ENCODE measurements around the gene TSC1. TPM values are rescaled to one million over a fixed set of nuclear protein-coding genes. Genes with fewer than 3 reads are reported as not detected.

The TSC1 gene
- total RNA-seq, 2 experiments from 2014 or later: 50.0 to 51.9 TPM

DNA sequence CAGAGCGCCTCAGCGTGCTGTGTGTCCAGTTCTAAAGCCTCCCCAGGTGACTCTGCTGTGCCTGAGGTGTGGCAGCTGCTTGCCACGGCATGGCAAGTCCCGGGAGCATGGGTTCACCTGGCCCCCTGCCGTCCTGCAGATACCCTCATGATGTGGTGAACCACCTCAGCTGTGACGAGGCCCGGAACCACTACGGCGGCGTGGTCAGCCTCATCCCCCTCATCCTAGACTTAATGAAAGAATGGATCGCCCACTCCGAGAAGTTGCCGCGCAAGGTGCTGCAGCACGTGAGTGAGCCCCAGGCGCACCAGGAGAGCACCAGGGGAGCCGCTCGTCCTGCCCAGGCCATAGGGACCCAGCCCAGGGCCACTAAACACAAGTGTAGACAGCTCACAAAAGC is 56.3 kb downstream of the TSC1 start:
- peaks cover 4% of the 10 kb centered on the region for H3K4me1 Mint-ChIP-seq (ENCODE audit: low read depth)
- H3K9me3 ChIP-seq (ENCODE audit: control insufficient read depth in 1 of 2, insufficient read depth in 1 of 2, low read length in 2 of 2): no peaks in the 10 kb centered on the region
- no peak overlapping the region for H3K4me3 ChIP-seq (ENCODE audit: low read length)
- no peaks in the 10 kb centered on the region for H3K27me3 Mint-ChIP-seq
- DNase-seq (no peak), ATAC-seq (ENCODE audit: poor library complexity) (no peak)
- POLR2A ChIA-PET: no interaction called here
- H3K4me1 ChIP-seq (ENCODE audit: insufficient read depth, low read length): peaks cover 9% of the 10 kb centered on the region
- TF ChIP-seq, protein P1, sequence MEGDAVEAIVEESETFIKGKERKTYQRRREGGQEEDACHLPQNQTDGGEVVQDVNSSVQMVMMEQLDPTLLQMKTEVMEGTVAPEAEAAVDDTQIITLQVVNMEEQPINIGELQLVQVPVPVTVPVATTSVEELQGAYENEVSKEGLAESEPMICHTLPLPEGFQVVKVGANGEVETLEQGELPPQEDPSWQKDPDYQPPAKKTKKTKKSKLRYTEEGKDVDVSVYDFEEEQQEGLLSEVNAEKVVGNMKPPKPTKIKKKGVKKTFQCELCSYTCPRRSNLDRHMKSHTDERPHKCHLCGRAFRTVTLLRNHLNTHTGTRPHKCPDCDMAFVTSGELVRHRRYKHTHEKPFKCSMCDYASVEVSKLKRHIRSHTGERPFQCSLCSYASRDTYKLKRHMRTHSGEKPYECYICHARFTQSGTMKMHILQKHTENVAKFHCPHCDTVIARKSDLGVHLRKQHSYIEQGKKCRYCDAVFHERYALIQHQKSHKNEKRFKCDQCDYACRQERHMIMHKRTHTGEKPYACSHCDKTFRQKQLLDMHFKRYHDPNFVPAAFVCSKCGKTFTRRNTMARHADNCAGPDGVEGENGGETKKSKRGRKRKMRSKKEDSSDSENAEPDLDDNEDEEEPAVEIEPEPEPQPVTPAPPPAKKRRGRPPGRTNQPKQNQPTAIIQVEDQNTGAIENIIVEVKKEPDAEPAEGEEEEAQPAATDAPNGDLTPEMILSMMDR (IDR thresholded peaks at IDR 0.05): no peak
- intact Hi-C loops (cut with DNase I, micrococcal nuclease): no loop called here
- H3K27ac ChIP-seq (ENCODE audit: low read depth in 1 of 2, low read length in 2 of 2): no peak overlapping the region
- no peaks in the 10 kb centered on the region for H3K36me3 ChIP-seq (ENCODE audit: insufficient read depth, low read length)
- CTCF ChIA-PET: no interaction called here
- no peak overlapping the region for H3K4me3 Mint-ChIP-seq
- H3K27me3 ChIP-seq (ENCODE audit: control insufficient read depth in 1 of 2, insufficient read depth in 2 of 2, low read length in 2 of 2): no peaks in the 10 kb centered on the region
- no peaks in the 10 kb centered on the region for H3K9me3 Mint-ChIP-seq
- no peak overlapping the region for H3K27ac Mint-ChIP-seq
- peaks cover 7% of the 10 kb centered on the region for H3K36me3 Mint-ChIP-seq (ENCODE audit: low read depth)

DNA sequence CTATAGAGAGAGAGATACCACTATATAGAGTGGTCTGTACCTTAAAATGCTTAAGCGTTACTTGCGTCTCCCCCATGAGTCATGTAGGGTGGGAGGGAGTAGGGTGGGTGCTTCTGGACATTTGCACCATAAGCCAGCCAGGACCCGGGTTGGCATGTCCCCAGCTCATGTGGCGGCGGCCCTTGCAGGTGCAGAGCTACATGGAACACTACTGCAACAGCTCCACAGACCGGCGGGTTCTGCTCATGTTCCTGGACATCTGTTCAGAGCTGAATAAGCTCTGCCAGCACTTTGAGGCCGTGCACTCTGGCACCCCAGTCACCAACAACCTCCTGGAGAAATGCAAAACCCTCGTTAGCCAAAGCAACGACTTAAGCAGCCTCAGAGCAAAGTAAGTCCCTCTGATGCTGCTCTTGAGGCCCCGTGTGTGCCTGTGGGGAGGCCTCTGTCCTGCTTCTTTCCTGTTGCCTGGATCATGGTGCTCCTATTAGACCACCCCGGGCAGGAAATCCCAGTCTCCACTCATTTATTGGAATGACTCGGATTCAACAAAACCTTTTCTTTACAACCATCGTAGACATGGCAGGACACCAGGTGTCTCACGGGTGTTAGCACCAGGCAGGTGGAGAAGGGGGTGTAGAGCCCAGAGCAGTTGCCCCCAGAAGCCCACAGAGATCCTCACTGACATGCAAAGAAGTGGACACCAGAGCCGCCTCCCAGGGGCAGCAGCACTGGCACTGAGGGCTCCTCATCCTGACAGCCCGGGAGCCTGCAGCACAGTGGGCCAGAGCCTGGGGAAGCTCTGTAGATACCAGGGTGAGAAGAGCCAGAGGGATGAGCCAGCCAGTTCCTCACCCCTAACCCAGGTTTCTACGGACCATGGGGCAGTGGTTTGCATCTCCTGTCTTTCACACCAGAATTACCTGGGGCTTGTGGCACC is 57.0 kb downstream of the TSC1 start:
- peaks cover 9% of the 10 kb centered on the region for H3K4me1 ChIP-seq (ENCODE audit: insufficient read depth, low read length)
- TF ChIP-seq, protein P1 (IDR thresholded peaks at IDR 0.05): no peak
- POLR2A ChIA-PET: interaction anchor here (0.6 kb wide), 1 partner anchor 143 kb away, joined by 4 read pairs; no protein-coding TSS in a partner anchor
- CTCF ChIA-PET: no interaction called here
- Mint-ChIP-seq H3K4me3 (no peak overlapping the region), H3K9me3 (no peaks in the 10 kb centered on the region), H3K4me1 (ENCODE audit: low read depth) (peaks cover 4% of the 10 kb centered on the region), H3K36me3 (ENCODE audit: low read depth) (peaks cover under 1% of the 10 kb centered on the region), H3K27me3 (no peaks in the 10 kb centered on the region), H3K27ac (no peak overlapping the region)
- H3K27ac ChIP-seq (ENCODE audit: low read depth in 1 of 2, low read length in 2 of 2): no peak overlapping the region
- H3K9me3 ChIP-seq (ENCODE audit: control insufficient read depth in 1 of 2, insufficient read depth in 1 of 2, low read length in 2 of 2): no peaks in the 10 kb centered on the region
- no peaks in the 10 kb centered on the region for H3K27me3 ChIP-seq (ENCODE audit: control insufficient read depth in 1 of 2, insufficient read depth in 2 of 2, low read length in 2 of 2)
- no peak overlapping the region for H3K4me3 ChIP-seq (ENCODE audit: low read length)
- no peaks in the 10 kb centered on the region for H3K36me3 ChIP-seq (ENCODE audit: insufficient read depth, low read length)
- DNase-seq (no peak), ATAC-seq (ENCODE audit: poor library complexity) (no peak)
- intact Hi-C loops (cut with DNase I, micrococcal nuclease): no loop called here

DNA sequence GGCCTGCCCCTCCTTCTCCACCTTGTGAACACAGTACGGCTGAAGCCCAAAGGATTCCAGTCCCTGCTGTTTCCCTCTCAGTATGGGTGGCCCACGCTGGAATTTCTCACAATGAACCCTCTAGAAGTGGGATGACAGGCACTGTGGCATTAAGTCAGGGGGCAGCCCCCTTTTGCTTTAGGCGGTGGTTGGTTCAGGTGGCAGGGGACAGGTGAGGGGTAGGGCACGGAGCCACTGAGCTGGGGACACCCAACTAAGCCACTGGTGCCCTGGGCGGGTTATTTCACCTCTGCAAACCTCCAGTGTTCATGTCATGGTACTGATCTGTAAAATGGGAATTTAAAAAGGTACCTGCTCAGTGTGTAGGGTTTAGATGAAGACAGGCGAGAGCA is 58.1 kb downstream of the TSC1 start:
- no peak for DNase-seq
- no peaks in the 10 kb centered on the region for H3K27me3 Mint-ChIP-seq
- H3K27ac Mint-ChIP-seq: no peak overlapping the region
- intact Hi-C loops (cut with DNase I, micrococcal nuclease): no loop called here
- TF ChIP-seq, protein P1 (IDR thresholded peaks at IDR 0.05): no peak
- peaks cover 9% of the 10 kb centered on the region for H3K4me1 ChIP-seq (ENCODE audit: insufficient read depth, low read length)
- H3K36me3 Mint-ChIP-seq (ENCODE audit: low read depth): no peaks in the 10 kb centered on the region
- H3K4me3 Mint-ChIP-seq: no peak overlapping the region
- peaks cover 4% of the 10 kb centered on the region for H3K4me1 Mint-ChIP-seq (ENCODE audit: low read depth)
- POLR2A ChIA-PET: no interaction called here
- no peaks in the 10 kb centered on the region for H3K36me3 ChIP-seq (ENCODE audit: insufficient read depth, low read length)
- no peaks in the 10 kb centered on the region for H3K9me3 ChIP-seq (ENCODE audit: control insufficient read depth in 1 of 2, insufficient read depth in 1 of 2, low read length in 2 of 2)
- no peak overlapping the region for H3K27ac ChIP-seq (ENCODE audit: low read depth in 1 of 2, low read length in 2 of 2)
- CTCF ChIA-PET: interaction anchor here (0.9 kb wide), 1 partner anchor 15 kb away, joined by 3 read pairs; no protein-coding TSS in a partner anchor
- H3K9me3 Mint-ChIP-seq: no peaks in the 10 kb centered on the region
- no peak overlapping the region for H3K4me3 ChIP-seq (ENCODE audit: low read length)
- ATAC-seq (ENCODE audit: poor library complexity): no peak
- H3K27me3 ChIP-seq (ENCODE audit: control insufficient read depth in 1 of 2, insufficient read depth in 2 of 2, low read length in 2 of 2): no peaks in the 10 kb centered on the region

Measured in CD4-positive, alpha-beta T cell (primary cell).